SK-N-MC (cell line): ENCODE data around the gene INHBB.
A peak's percentile ranks its signal among the peaks of the same experiment; 100 is the strongest.

ENCODE experiments used
- DNase-seq: peaks from one replicate; pipeline ENCODE4 v3.0.0-alpha.2; 2011; ENCODE audit warnings: low read depth, low spot score
- H3K27ac ChIP-seq: fragments of 200-600 bp; sonication (generic); 2 replicates; pipeline ENCODE4 v1.5.1; 2016; ENCODE audit warnings: mixed run types
- H3K36me3 ChIP-seq: fragments of 200-600 bp; sonication (generic); 2 replicates; pipeline ENCODE4 v1.6.1; 2017; ENCODE audit warnings: antibody characterized with exemption, low read length, mixed read lengths; ENCODE audit not compliant: insufficient read depth
- H3K4me3 ChIP-seq: fragments of 200-600 bp; sonication (generic); 2 replicates; pipeline ENCODE4 v1.5.1; 2016
- H3K9ac ChIP-seq: fragments of 200-600 bp; sonication (generic); 2 replicates; pipeline ENCODE4 v1.8.0; 2017; ENCODE audit warnings: mixed run types, mixed read lengths; ENCODE audit not compliant: insufficient read length
- H3K9me3 ChIP-seq: fragments of 200-600 bp; sonication (generic); 2 replicates; pipeline ENCODE4 v1.6.1; 2017; ENCODE audit warnings: low read depth, mild to moderate bottlenecking, antibody characterized with exemption, low read length, moderate library complexity, mixed read lengths
- EZH2 ChIP-seq: fragments of 200-600 bp; sonication (generic); IDR thresholded peaks from one replicate; pipeline ENCODE4 v1.6.1; 2017; ENCODE audit warnings: antibody characterized with exemption
- FOXP2 ChIP-seq: optimal IDR thresholded peaks from 2 replicates; pipeline ENCODE3; 2011; ENCODE audit warnings: mild to moderate bottlenecking, moderate library complexity; ENCODE audit not compliant: insufficient read depth; ENCODE audit errors: extremely low read length, control extremely low read depth
- POLR2AphosphoS5 ChIP-seq: IDR thresholded peaks from 2 replicates; pipeline ENCODE4 v1.6.1; 2012; ENCODE audit warnings: mild to moderate bottlenecking, low read depth, low read length, borderline replicate concordance

INHBB gene

GRCh38 chr2:120346026-120346666 lies at the start of gene INHBB:
Gene INHBB (plus strand): TSS chr2:120346136. CDS start chr2:120346189, 53 bp downstream.
- H3K4me3 ChIP-seq = peak within 1 kb of the TSS; percentile 58
- no peak within 1 kb of the TSS for H3K27ac ChIP-seq
- no peaks in the 10 kb centered on the region for H3K36me3 ChIP-seq
- H3K9ac ChIP-seq = no peak within 1 kb of the TSS
- TF ChIP-seq EZH2 (no peak), FOXP2 (no peak), POLR2AphosphoS5 (no peak)
- no peak for DNase-seq
- no peaks in the 10 kb centered on the region for H3K9me3 ChIP-seq

GRCh38 chr2:120298173-120298835 lies 47.6 kb upstream of the INHBB start:
- Histone ChIP-seq H3K36me3 (no peaks in the 10 kb centered on the region), H3K9me3 (no peaks in the 10 kb centered on the region), H3K27ac (no peak overlapping the region), H3K4me3 (no peak overlapping the region), H3K9ac (no peak overlapping the region)
- no peak for TF ChIP-seq POLR2AphosphoS5
- TF ChIP-seq EZH2 = no peak
- no peak for TF ChIP-seq FOXP2
- DNase-seq = no peak

- DNase-seq = no peak
- no peak for TF ChIP-seq EZH2
- TF ChIP-seq FOXP2 = no peak
- no peak for TF ChIP-seq POLR2AphosphoS5
- Histone ChIP-seq H3K27ac (no peak overlapping the region), H3K9me3 (no peaks in the 10 kb centered on the region), H3K4me3 (no peak overlapping the region), H3K9ac (no peak overlapping the region), H3K36me3 (no peaks in the 10 kb centered on the region)
These were observed 46.9 kb upstream of the INHBB start for GRCh38 chr2:120299004-120299403.

- Histone ChIP-seq H3K4me3 (no peak overlapping the region), H3K36me3 (no peaks in the 10 kb centered on the region), H3K27ac (no peak overlapping the region), H3K9me3 (no peaks in the 10 kb centered on the region), H3K9ac (no peak overlapping the region)
- TF ChIP-seq FOXP2 = no peak
- no peak for TF ChIP-seq POLR2AphosphoS5
- no peak for TF ChIP-seq EZH2
- DNase-seq = no peak
These were observed 46.4 kb upstream of the INHBB start for GRCh38 chr2:120299561-120299960.

GRCh38 chr2:120300385-120300784 lies 45.6 kb upstream of the INHBB start:
- H3K9ac ChIP-seq = no peak overlapping the region
- DNase-seq = no peak
- no peaks in the 10 kb centered on the region for H3K36me3 ChIP-seq
- no peak overlapping the region for H3K27ac ChIP-seq
- no peak overlapping the region for H3K4me3 ChIP-seq
- H3K9me3 ChIP-seq = no peaks in the 10 kb centered on the region
- TF ChIP-seq EZH2 = no peak
- TF ChIP-seq POLR2AphosphoS5 = no peak
- no peak for TF ChIP-seq FOXP2

- peak; percentile 59 for DNase-seq
- no peak overlapping the region; the same call in 1 of the 2 replicates for H3K4me3 ChIP-seq
- no peaks in the 10 kb centered on the region for H3K36me3 ChIP-seq
- no peak overlapping the region for H3K9ac ChIP-seq
- H3K9me3 ChIP-seq = no peaks in the 10 kb centered on the region
- no peak overlapping the region for H3K27ac ChIP-seq
- peak; percentile 40 for TF ChIP-seq FOXP2
- TF ChIP-seq POLR2AphosphoS5 = no peak
- TF ChIP-seq EZH2 = no peak
These were observed 44.7 kb upstream of the INHBB start for GRCh38 chr2:120301284-120301683.

GRCh38 chr2:120302301-120302700 lies 43.6 kb upstream of the INHBB start:
- TF ChIP-seq POLR2AphosphoS5 = no peak
- no peak for TF ChIP-seq FOXP2
- no peak for TF ChIP-seq EZH2
- Histone ChIP-seq H3K9me3 (no peaks in the 10 kb centered on the region), H3K9ac (no peak overlapping the region), H3K27ac (no peak overlapping the region), H3K4me3 (no peak overlapping the region), H3K36me3 (no peaks in the 10 kb centered on the region)
- no peak for DNase-seq

- H3K36me3 ChIP-seq = no peaks in the 10 kb centered on the region
- no peak for TF ChIP-seq POLR2AphosphoS5
- TF ChIP-seq EZH2 = no peak
- no peak for TF ChIP-seq FOXP2
- no peak for DNase-seq
- no peaks in the 10 kb centered on the region for H3K9me3 ChIP-seq
- H3K4me3 ChIP-seq = no peak overlapping the region
- H3K27ac ChIP-seq = no peak overlapping the region
- no peak overlapping the region for H3K9ac ChIP-seq
These were observed 42.8 kb upstream of the INHBB start for GRCh38 chr2:120303177-120303576.
